NOMO-1 (cell line): ENCODE results near the gene IGSF5.
"Not testable (repeated sequence)": the region's sequence is repeated elsewhere in the genome, so short reads cannot be mapped to it uniquely, and the experiment has no call there.

Experiments
- DNase-seq, 2 experiments: peaks; one replicate each; lab custom pipeline; 2025; ENCODE audit not compliant: unreplicated experiment in 2 of 2; lab: John Stamatoyannopoulos, UW

The IGSF5 gene

GRCh38 chr21:39744883-39745282 is at the start of gene IGSF5:
IGSF5 (plus strand) TSS chr21:39745183; CDS start chr21:39745510, 327 bp downstream.
- DNase-seq = not testable (repeated sequence)

GRCh38 chr21:39696196-39696595 is 48.8 kb upstream of the IGSF5 start:
- no peak for DNase-seq

GRCh38 chr21:39696618-39697017 is 48.4 kb upstream of the IGSF5 start:
- no peak for DNase-seq

- no peak for DNase-seq
These were observed 44.7 kb upstream of the IGSF5 start for GRCh38 chr21:39700318-39700717.

GRCh38 chr21:39703578-39703977 is 41.4 kb upstream of the IGSF5 start:
- no peak for DNase-seq

GRCh38 chr21:39705849-39706248 is 39.1 kb upstream of the IGSF5 start:
- no peak for DNase-seq

- DNase-seq = no peak
These were observed 37.7 kb upstream of the IGSF5 start for GRCh38 chr21:39707316-39707715.

GRCh38 chr21:39710866-39711265 is 34.1 kb upstream of the IGSF5 start:
- DNase-seq = no peak

GRCh38 chr21:39712273-39712672 is 32.7 kb upstream of the IGSF5 start:
- DNase-seq = no peak

- no peak for DNase-seq
These were observed 32.0 kb upstream of the IGSF5 start for GRCh38 chr21:39712976-39713375.

- no peak for DNase-seq
These were observed 31.1 kb upstream of the IGSF5 start for GRCh38 chr21:39713905-39714304.

GRCh38 chr21:39714331-39714730 is 30.7 kb upstream of the IGSF5 start:
- DNase-seq = no peak

- peak in 1 of 2 experiments; percentile 11 for DNase-seq
These were observed 29.1 kb upstream of the IGSF5 start for GRCh38 chr21:39715804-39716397.

GRCh38 chr21:39720126-39720778 is 24.7 kb upstream of the IGSF5 start:
- no peak for DNase-seq

- DNase-seq = no peak
These were observed 23.1 kb upstream of the IGSF5 start for GRCh38 chr21:39721885-39722284.

- DNase-seq = no peak
These were observed 20.0 kb upstream of the IGSF5 start for GRCh38 chr21:39724944-39725343.

GRCh38 chr21:39726133-39726532 is 18.9 kb upstream of the IGSF5 start:
- DNase-seq = no peak

GRCh38 chr21:39727401-39728120 is 17.4 kb upstream of the IGSF5 start:
- DNase-seq = no peak

GRCh38 chr21:39728341-39728740 is 16.6 kb upstream of the IGSF5 start:
- DNase-seq = no peak

GRCh38 chr21:39730418-39731157 is 14.4 kb upstream of the IGSF5 start:
- DNase-seq = no peak

GRCh38 chr21:39736716-39737115 is 8.3 kb upstream of the IGSF5 start:
- DNase-seq = no peak
